Neural cell (in vitro differentiated cells): Measurements from ENCODE around the gene MAN2A2. TPM values are rescaled to one million over a fixed set of nuclear protein-coding genes. Genes with fewer than 3 reads are reported as not detected.
A peak's percentile ranks its signal among the peaks of the same experiment; 100 is the strongest.

ENCODE experiments used
- H2AFZ ChIP-seq: fragments of 200-600, 300-800 bp; sonication (generic), shearing (Covaris generic); 2 replicates; pipeline ENCODE4 v1.6.0; 2014; ENCODE audit warnings: low read depth, mild to moderate bottlenecking, antibody characterized with exemption, low read length, moderate library complexity
- H3F3A ChIP-seq: fragments of 200-600 bp; shearing (Covaris generic); 2 replicates; pipeline ENCODE4 v1.6.1; 2016; ENCODE audit warnings: mild to moderate bottlenecking, moderate library complexity, mixed read lengths, antibody characterized with exemption, low read length; ENCODE audit not compliant: insufficient read depth, poor library complexity, severe bottlenecking
- H3K27ac ChIP-seq: fragments of 200-600, 300-800 bp; sonication (generic), shearing (Covaris generic); 2 replicates; pipeline ENCODE4 v1.5.1; 2014; ENCODE audit warnings: mild to moderate bottlenecking, low read length, moderate library complexity
- H3K27me3 ChIP-seq: fragments of 300-800, 200-600 bp; sonication (generic), shearing (Covaris generic); 2 replicates; pipeline ENCODE4 v1.6.0; 2014; ENCODE audit warnings: mild to moderate bottlenecking, low read depth, low read length, moderate library complexity; ENCODE audit not compliant: insufficient read depth
- H3K36me3 ChIP-seq: fragments of 300-800, 200-600 bp; sonication (generic), shearing (Covaris generic); 2 replicates; pipeline ENCODE4 v1.5.1; 2014; ENCODE audit warnings: mild to moderate bottlenecking, antibody characterized with exemption, low read length, moderate library complexity; ENCODE audit not compliant: insufficient read depth
- H3K4me2 ChIP-seq: fragments of 300-800, 200-600 bp; sonication (generic), shearing (Covaris generic); 2 replicates; pipeline ENCODE4 v1.6.0; 2014; ENCODE audit warnings: mild to moderate bottlenecking, low read length
- H3K4me3 ChIP-seq: fragments of 300-800, 200-600 bp; sonication (generic), shearing (Covaris generic); 2 replicates; pipeline ENCODE4 v1.5.1; 2014; ENCODE audit warnings: mild to moderate bottlenecking, low read length, moderate library complexity
- H3K79me2 ChIP-seq: fragments of 200-600 bp; shearing (Covaris generic); replicated peaks from 2 replicates; pipeline ENCODE4 v1.6.0; 2014; ENCODE audit warnings: mild to moderate bottlenecking, low read length, moderate library complexity; ENCODE audit not compliant: insufficient read depth
- H3K9ac ChIP-seq: fragments of 300-800, 200-600 bp; sonication (generic), shearing (Covaris generic); 2 replicates; pipeline ENCODE4 v1.6.1; 2016; ENCODE audit warnings: mild to moderate bottlenecking, low read length, mixed read lengths
- H3K9me2 ChIP-seq: fragments of 200-600 bp; shearing (Covaris generic); 2 replicates; pipeline ENCODE4 v1.6.1; 2016; ENCODE audit warnings: mild to moderate bottlenecking, low read length, mixed read lengths; ENCODE audit not compliant: insufficient read depth
- H3K9me3 ChIP-seq: fragments of 200-600, 300-800 bp; sonication (generic), shearing (Covaris generic); 2 replicates; pipeline ENCODE4 v1.6.1; 2016; ENCODE audit warnings: mild to moderate bottlenecking, mixed run types, low read length, moderate library complexity, mixed read lengths
- H4K20me1 ChIP-seq: fragments of 200-600 bp; shearing (Covaris generic); 2 replicates; pipeline ENCODE4 v1.6.1; 2016; ENCODE audit warnings: mild to moderate bottlenecking, mixed run types; ENCODE audit not compliant: insufficient read depth
- EZH2 ChIP-seq: fragments of 200-600, 300-800 bp; shearing (Covaris generic), sonication (generic); IDR thresholded peaks from 2 replicates; pipeline ENCODE4 v1.6.1; 2014; ENCODE audit warnings: antibody characterized with exemption, low read length, borderline replicate concordance, mild to moderate bottlenecking; ENCODE audit not compliant: insufficient read depth, poor library complexity, severe bottlenecking
- MXI1 ChIP-seq: fragments of 450-650 bp; conservative IDR thresholded peaks from 2 replicates; pipeline ENCODE4 v1.6.1; 2014; ENCODE audit warnings: antibody characterized with exemption, mild to moderate bottlenecking; ENCODE audit not compliant: poor library complexity, severe bottlenecking
- POLR2AphosphoS5 ChIP-seq: IDR thresholded peaks from 2 replicates; pipeline ENCODE4 v1.6.1; 2012
- RAD21 ChIP-seq: fragments of 450-650 bp; conservative IDR thresholded peaks from 2 replicates; pipeline ENCODE4 v1.6.1; 2014; ENCODE audit warnings: antibody characterized with exemption, mild to moderate bottlenecking, moderate library complexity
- SMC3 ChIP-seq: fragments of 450-650 bp; conservative IDR thresholded peaks from 2 replicates; pipeline ENCODE4 v1.6.1; 2014; ENCODE audit warnings: antibody characterized with exemption, mild to moderate bottlenecking, moderate library complexity; ENCODE audit not compliant: poor library complexity
- TAF1 ChIP-seq: IDR thresholded peaks from 2 replicates; pipeline ENCODE4 v1.6.1; 2012; ENCODE audit warnings: low read depth
- polyA plus RNA-seq: library from polyadenylated mRNA; depleted of rRNA; stranded (reverse); fragments of >200 nt; gene quantifications from 2 replicates; pipeline ENCODE4 v1.2.3, GENCODE V29; 2014
- TF ChIP-seq, protein P1 (sequence below): fragments of 450-650 bp; IDR thresholded peaks from 2 replicates; pipeline ENCODE4 v1.5.1; 2014; ENCODE audit warnings: antibody characterized with exemption, mild to moderate bottlenecking, moderate library complexity; ENCODE audit not compliant: poor library complexity, severe bottlenecking

The MAN2A2 gene
- polyA plus RNA-seq, 1 donor from 2014 or later: 59.8 TPM

DNA sequence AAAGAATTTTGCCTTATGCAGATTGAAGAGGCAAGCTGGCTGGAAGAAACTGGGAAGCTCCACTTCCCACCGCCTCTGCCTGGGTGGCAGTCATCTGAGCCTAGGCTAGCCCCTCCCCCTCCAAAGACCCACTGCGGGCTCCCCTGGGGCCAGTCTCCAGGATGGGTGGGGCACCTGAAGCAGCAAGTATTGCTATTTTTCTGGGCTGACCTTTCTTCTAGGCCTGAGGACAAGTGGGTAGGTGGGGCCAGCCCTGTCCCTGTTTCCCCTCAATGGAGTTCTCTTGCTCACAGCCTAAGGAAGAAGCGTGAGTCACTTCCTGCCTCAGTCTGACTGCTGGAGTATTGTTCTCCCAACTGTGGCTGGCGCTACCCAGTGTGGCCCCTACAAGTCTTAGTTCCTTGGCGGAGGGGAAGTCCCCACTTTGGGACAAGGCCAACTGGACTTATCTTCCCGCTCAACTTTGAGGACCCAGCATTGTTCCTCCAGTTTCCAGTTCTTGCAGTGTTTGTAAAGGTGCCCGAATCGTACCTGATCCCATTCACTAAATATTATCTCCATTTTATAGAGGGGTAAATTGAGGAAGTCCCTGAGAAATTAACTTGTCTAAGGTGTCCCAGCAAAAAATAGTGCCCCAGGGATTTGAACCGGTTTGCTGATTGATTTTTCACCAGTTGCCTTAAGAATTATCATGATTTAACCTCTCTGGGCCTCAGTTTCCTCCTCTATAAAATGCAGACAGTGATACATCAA is 33.3 kb upstream of the MAN2A2 start:
- Histone ChIP-seq H3K9me3 (no peaks in the 10 kb centered on the region), H3K9me2 (no peaks in the 10 kb centered on the region), H3K4me2 (no peak overlapping the region), H2AFZ (no peak overlapping the region), H3K36me3 (no peaks in the 10 kb centered on the region), H3K79me2 (peaks cover 9% of the 10 kb centered on the region), H4K20me1 (no peaks in the 10 kb centered on the region), H3K27me3 (no peaks in the 10 kb centered on the region), H3K9ac (no peak overlapping the region), H3F3A (no peaks in the 10 kb centered on the region), H3K27ac (no peak overlapping the region), H3K4me3 (no peak overlapping the region)
- TF ChIP-seq RAD21: no peak
- no peak for TF ChIP-seq POLR2AphosphoS5

DNA sequence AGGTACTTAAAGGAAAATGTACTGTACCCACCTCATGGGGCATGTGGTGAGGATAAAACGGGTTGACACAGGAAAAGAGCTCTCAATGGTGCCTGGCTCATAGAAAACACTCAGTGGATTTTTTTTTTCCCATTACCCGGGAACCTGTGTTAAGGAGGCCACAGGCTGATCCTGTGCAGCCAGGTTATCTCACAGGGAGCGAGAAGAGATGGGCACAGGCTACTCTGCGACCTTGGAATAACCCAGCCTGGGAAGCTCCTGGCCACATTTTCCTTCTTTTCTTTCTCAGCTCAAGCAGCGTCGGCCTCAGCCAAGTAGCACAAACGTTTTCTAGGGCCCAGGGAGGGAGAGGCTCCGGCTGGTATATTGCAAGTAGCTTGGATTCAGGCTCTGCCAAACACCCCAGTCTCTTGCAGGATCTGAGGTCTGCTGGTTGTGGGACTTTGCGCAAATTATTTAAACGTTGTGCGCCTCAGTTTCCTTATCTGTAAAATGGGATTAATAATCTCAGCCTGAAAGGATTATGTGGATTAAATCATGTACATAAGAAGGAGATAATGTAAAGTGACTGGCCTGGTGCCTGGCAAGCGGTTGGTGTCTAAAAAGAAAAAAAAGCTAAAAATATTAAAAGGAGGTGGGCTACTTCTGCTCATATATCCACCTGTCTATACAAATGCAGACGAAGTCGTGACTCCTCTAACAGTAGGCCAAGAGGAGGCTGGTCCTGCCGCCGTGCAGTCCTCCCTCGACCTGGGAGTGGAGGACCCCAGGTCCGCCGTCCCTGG is 32.6 kb upstream of the MAN2A2 start:
- H3K79me2 ChIP-seq: peaks cover 9% of the 10 kb centered on the region
- H3F3A ChIP-seq: no peaks in the 10 kb centered on the region
- H3K36me3 ChIP-seq: no peaks in the 10 kb centered on the region
- H3K27ac ChIP-seq: no peak overlapping the region
- no peaks in the 10 kb centered on the region for H3K9me2 ChIP-seq
- peak overlapping the region; percentile 64 for H3K9ac ChIP-seq
- peak overlapping the region; percentile 70 for H3K4me3 ChIP-seq
- H3K4me2 ChIP-seq: no peak overlapping the region
- H3K9me3 ChIP-seq: no peaks in the 10 kb centered on the region
- H4K20me1 ChIP-seq: no peaks in the 10 kb centered on the region
- no peak for TF ChIP-seq MXI1
- TF ChIP-seq TAF1: no peak
- no peak for TF ChIP-seq EZH2
- no peak for TF ChIP-seq RAD21
- TF ChIP-seq, protein P1, sequence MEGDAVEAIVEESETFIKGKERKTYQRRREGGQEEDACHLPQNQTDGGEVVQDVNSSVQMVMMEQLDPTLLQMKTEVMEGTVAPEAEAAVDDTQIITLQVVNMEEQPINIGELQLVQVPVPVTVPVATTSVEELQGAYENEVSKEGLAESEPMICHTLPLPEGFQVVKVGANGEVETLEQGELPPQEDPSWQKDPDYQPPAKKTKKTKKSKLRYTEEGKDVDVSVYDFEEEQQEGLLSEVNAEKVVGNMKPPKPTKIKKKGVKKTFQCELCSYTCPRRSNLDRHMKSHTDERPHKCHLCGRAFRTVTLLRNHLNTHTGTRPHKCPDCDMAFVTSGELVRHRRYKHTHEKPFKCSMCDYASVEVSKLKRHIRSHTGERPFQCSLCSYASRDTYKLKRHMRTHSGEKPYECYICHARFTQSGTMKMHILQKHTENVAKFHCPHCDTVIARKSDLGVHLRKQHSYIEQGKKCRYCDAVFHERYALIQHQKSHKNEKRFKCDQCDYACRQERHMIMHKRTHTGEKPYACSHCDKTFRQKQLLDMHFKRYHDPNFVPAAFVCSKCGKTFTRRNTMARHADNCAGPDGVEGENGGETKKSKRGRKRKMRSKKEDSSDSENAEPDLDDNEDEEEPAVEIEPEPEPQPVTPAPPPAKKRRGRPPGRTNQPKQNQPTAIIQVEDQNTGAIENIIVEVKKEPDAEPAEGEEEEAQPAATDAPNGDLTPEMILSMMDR: no peak
- TF ChIP-seq POLR2AphosphoS5: no peak
- H2AFZ ChIP-seq: peak overlapping the region; percentile 34
- H3K27me3 ChIP-seq: no peaks in the 10 kb centered on the region

DNA sequence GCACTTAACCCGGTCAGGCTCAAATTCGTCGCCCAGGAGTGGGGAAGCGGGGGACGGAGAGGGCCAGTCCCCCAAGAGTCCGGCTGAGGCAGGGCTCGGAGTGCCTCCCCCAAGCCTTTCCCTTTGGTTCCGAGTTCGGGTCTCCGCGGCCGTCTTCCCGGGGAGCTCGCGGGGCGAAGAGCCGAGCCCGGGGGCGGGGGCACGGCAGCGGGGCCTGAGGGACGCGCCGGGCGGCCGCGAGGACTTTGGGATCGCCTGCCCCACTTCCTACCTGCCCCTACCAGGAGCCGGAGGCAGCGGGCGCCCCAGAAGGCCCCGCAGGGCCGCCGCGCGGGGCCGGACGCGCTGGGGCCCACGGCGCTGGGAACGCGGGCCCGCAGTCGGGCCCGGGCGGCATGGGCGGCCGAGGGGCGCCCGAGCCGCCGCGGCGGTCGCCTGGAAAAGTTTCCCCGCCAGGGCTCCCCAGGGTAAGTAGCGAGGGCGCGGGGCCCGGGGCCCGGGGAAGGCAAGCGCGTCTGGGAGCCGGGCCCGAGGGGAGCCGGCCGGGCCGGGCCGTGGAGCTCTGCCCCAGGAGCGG is 31.9 kb upstream of the MAN2A2 start:
- H3K27me3 ChIP-seq: no peaks in the 10 kb centered on the region
- no peaks in the 10 kb centered on the region for H3K9me2 ChIP-seq
- H3K79me2 ChIP-seq: peaks cover 9% of the 10 kb centered on the region
- H3K27ac ChIP-seq: no peak overlapping the region
- peak overlapping the region; percentile 70 for H3K4me3 ChIP-seq
- H3F3A ChIP-seq: no peaks in the 10 kb centered on the region
- no peak overlapping the region for H3K4me2 ChIP-seq
- TF ChIP-seq SMC3 (no peak), EZH2 (no peak), MXI1 (no peak)
- H4K20me1 ChIP-seq: no peaks in the 10 kb centered on the region
- peak overlapping the region; percentile 64 for H3K9ac ChIP-seq
- H3K9me3 ChIP-seq: no peaks in the 10 kb centered on the region
- no peaks in the 10 kb centered on the region for H3K36me3 ChIP-seq
- peak overlapping the region; percentile 34 for H2AFZ ChIP-seq
